H54 (cell line): Measurements from ENCODE around the gene TMTC2.

Experiments
- DNase-seq: peaks from one replicate; pipeline ENCODE4 v3.0.0; 2011; ENCODE audit warnings: low spot score, mixed read lengths; ENCODE audit not compliant: insufficient read length
- FAIRE-seq: peaks from 3 replicates; lab custom pipeline; 2011; peaks lifted over from hg19 to GRCh38; lab: Jason Lieb, UNC
- POLR2A ChIP-seq: IDR thresholded peaks from 2 replicates; pipeline ENCODE4 v1.6.1; 2011; ENCODE audit warnings: low read depth, mild to moderate bottlenecking, low read length

Gene TMTC2

GRCh38 chr12:83031196-83031595 is 344.5 kb downstream of the TMTC2 start:
- no peak for FAIRE-seq
- DNase-seq: no peak
- TF ChIP-seq POLR2A: no peak

GRCh38 chr12:83036847-83037246 is 350.1 kb downstream of the TMTC2 start:
- no peak for TF ChIP-seq POLR2A
- no peak for DNase-seq
- FAIRE-seq: no peak

GRCh38 chr12:83039413-83039812 is 352.7 kb downstream of the TMTC2 start:
- FAIRE-seq (no peak), DNase-seq (no peak)

GRCh38 chr12:83040339-83040738 is 353.6 kb downstream of the TMTC2 start:
- no peak for TF ChIP-seq POLR2A
- DNase-seq (no peak), FAIRE-seq (no peak)

More at GRCh38 chr12:83039413-83039812, 352.7 kb downstream of the TMTC2 start:
- TF ChIP-seq POLR2A: no peak

- DNase-seq (no peak), FAIRE-seq (no peak)
- no peak for TF ChIP-seq POLR2A
Measured at GRCh38 chr12:83040991-83041390, 354.3 kb downstream of the TMTC2 start.

GRCh38 chr12:83042441-83043200 is 355.9 kb downstream of the TMTC2 start:
- DNase-seq: no peak
- no peak for FAIRE-seq
- no peak for TF ChIP-seq POLR2A

GRCh38 chr12:83044736-83045135 is 358.0 kb downstream of the TMTC2 start:
- no peak for DNase-seq
- no peak for TF ChIP-seq POLR2A
- FAIRE-seq: no peak

GRCh38 chr12:83046019-83046418 is 359.3 kb downstream of the TMTC2 start:
- no peak for TF ChIP-seq POLR2A
- DNase-seq (no peak), FAIRE-seq (no peak)

GRCh38 chr12:83049306-83049705 is 362.6 kb downstream of the TMTC2 start:
- no peak for TF ChIP-seq POLR2A
- no peak for FAIRE-seq

GRCh38 chr12:83052890-83053541 is 366.3 kb downstream of the TMTC2 start:
- no peak for TF ChIP-seq POLR2A
- DNase-seq (no peak), FAIRE-seq (no peak)

More at GRCh38 chr12:83049306-83049705, 362.6 kb downstream of the TMTC2 start:
- no peak for DNase-seq

GRCh38 chr12:83057436-83057835 is 370.7 kb downstream of the TMTC2 start:
- no peak for DNase-seq
- no peak for FAIRE-seq
- TF ChIP-seq POLR2A: no peak

- no peak for FAIRE-seq
- DNase-seq: no peak
- no peak for TF ChIP-seq POLR2A
Measured at GRCh38 chr12:83059107-83059506, 372.4 kb downstream of the TMTC2 start.

- no peak for FAIRE-seq
- no peak for TF ChIP-seq POLR2A
Measured at GRCh38 chr12:83065562-83065961, 378.9 kb downstream of the TMTC2 start.

GRCh38 chr12:83067981-83068380 is 381.3 kb downstream of the TMTC2 start:
- no peak for FAIRE-seq
- no peak for DNase-seq
- TF ChIP-seq POLR2A: no peak

More at GRCh38 chr12:83065562-83065961, 378.9 kb downstream of the TMTC2 start:
- DNase-seq: no peak
